ENCODE results near the gene ATF4. TPM values are rescaled to one million over a fixed set of nuclear protein-coding genes. Genes with fewer than 3 reads are reported as not detected.

The ATF4 gene
- total and polyA plus RNA-seq, 2 of the 13 experiments (the other 11 are each of a cell fraction or from before 2014, with no cell fraction given), result 486 to 1,297 TPM

GRCh38 chr22:39520226-39521105 lies at the start of gene ATF4 (continued):
- TF ChIP-seq ZNF142 (CRISPR knock-in tag; IDR thresholded peaks at IDR 0.05) (peak; percentile 85; the same call in 1 of the 2 replicates), YY1 (IDR thresholded peaks at IDR 0.05; ENCODE audit: insufficient read depth, insufficient replicate concordance, low read depth, low read length) (peak; percentile 94), ISL2 (CRISPR knock-in tag; IDR thresholded peaks at IDR 0.05) (peak; percentile 49; the same call in 1 of the 2 replicates), ZNF737 (CRISPR knock-in tag; IDR thresholded peaks at IDR 0.05; ENCODE audit: borderline replicate concordance) (peak; percentile 96; the same call in 1 of the 2 replicates), U2AF1 (optimal IDR thresholded peaks at IDR 0.05; ENCODE audit: low read depth, low read length) (no peak), ZNF780A (CRISPR knock-in tag; IDR thresholded peaks at IDR 0.05) (peak; percentile 91), RXRB (CRISPR knock-in tag; IDR thresholded peaks at IDR 0.05; ENCODE audit: borderline replicate concordance) (0 out of 2 replicates have a peak, but pooled peaks have one; percentile 60), NFIB (CRISPR knock-in tag; IDR thresholded peaks at IDR 0.05; ENCODE audit: borderline replicate concordance) (no peak), GLMP (CRISPR knock-in tag; IDR thresholded peaks at IDR 0.05; ENCODE audit: borderline replicate concordance) (no peak), ZFP36L2 (CRISPR knock-in tag; IDR thresholded peaks at IDR 0.05) (peak; percentile 66; the same call in 1 of the 2 replicates), MIXL1 (CRISPR knock-in tag; IDR thresholded peaks at IDR 0.05) (no peak), MED8 (CRISPR knock-in tag; IDR thresholded peaks at IDR 0.05; ENCODE audit: insufficient replicate concordance) (peak; percentile 80), TEAD2 (CRISPR knock-in tag; IDR thresholded peaks at IDR 0.05) (peak; percentile 69; the same call in 1 of the 2 replicates), ATF3 (CRISPR knock-in tag; IDR thresholded peaks at IDR 0.05) (0 out of 2 replicates have a peak, but pooled peaks have one; percentile 19), ZNF24 (IDR thresholded peaks at IDR 0.05) (no peak), ZNF446 (CRISPR knock-in tag; IDR thresholded peaks at IDR 0.05) (peak; percentile 94; the same call in 1 of the 2 replicates), NCOR1 (IDR thresholded peaks at IDR 0.05; ENCODE audit: borderline replicate concordance, low read length) (peak; percentile 19; the same call in 1 of the 2 replicates)
- TF ChIP-seq, protein P1, sequence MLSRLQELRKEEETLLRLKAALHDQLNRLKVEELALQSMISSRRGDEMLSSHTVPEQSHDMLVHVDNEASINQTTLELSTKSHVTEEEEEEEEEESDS (CRISPR knock-in tag; IDR thresholded peaks at IDR 0.05; ENCODE audit: borderline replicate concordance), result no peak
- TF ChIP-seq, protein P2, sequence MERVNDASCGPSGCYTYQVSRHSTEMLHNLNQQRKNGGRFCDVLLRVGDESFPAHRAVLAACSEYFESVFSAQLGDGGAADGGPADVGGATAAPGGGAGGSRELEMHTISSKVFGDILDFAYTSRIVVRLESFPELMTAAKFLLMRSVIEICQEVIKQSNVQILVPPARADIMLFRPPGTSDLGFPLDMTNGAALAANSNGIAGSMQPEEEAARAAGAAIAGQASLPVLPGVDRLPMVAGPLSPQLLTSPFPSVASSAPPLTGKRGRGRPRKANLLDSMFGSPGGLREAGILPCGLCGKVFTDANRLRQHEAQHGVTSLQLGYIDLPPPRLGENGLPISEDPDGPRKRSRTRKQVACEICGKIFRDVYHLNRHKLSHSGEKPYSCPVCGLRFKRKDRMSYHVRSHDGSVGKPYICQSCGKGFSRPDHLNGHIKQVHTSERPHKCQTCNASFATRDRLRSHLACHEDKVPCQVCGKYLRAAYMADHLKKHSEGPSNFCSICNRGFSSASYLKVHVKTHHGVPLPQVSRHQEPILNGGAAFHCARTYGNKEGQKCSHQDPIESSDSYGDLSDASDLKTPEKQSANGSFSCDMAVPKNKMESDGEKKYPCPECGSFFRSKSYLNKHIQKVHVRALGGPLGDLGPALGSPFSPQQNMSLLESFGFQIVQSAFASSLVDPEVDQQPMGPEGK (CRISPR knock-in tag; IDR thresholded peaks at IDR 0.05), result peak; percentile 14; the same call in 1 of the 2 replicates

Data from HepG2 (cell line).